ENCODE measurements around the gene MIS12. TPM values are rescaled to one million over a fixed set of nuclear protein-coding genes. Genes with fewer than 3 reads are reported as not detected.

The MIS12 gene
- total RNA-seq, 1 experiment from 2014 or later = 22.6 TPM

DNA sequence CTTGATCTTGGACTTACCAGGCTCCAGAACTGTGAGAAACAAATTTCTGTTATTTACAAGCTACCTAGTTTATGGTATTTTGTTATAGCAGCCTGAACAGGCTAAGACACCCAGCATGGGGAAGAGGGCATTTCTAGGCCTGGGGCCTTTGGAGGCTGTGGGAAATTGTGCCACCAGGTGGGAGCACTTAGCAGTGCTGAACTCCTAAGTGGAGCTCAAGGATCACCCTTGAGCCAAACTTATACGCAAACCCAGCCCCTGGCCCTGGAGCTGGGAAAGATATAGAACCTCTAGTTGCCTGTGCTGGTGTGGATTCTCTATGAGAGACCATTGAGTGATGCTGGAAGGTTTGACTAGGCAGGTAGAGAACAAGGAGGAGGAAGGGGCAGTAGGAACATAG lies 36.1 kb downstream of the MIS12 start:
- no peaks in the 10 kb centered on the region for H3K9me3 Mint-ChIP-seq
- TF ChIP-seq, protein P1, sequence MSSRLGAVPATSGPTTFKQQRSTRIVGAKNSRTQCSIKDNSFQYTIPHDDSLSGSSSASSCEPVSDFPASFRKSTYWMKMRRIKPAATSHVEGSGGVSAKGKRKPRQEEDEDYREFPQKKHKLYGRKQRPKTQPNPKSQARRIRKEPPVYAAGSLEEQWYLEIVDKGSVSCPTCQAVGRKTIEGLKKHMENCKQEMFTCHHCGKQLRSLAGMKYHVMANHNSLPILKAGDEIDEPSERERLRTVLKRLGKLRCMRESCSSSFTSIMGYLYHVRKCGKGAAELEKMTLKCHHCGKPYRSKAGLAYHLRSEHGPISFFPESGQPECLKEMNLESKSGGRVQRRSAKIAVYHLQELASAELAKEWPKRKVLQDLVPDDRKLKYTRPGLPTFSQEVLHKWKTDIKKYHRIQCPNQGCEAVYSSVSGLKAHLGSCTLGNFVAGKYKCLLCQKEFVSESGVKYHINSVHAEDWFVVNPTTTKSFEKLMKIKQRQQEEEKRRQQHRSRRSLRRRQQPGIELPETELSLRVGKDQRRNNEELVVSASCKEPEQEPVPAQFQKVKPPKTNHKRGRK (CRISPR knock-in tag; IDR thresholded peaks at IDR 0.05; ENCODE audit: borderline replicate concordance) = no peak
- TF ChIP-seq ZNF219 (CRISPR knock-in tag; IDR thresholded peaks at IDR 0.05; ENCODE audit: borderline replicate concordance) = no peak
- TF ChIP-seq ZBTB21 (CRISPR knock-in tag; IDR thresholded peaks at IDR 0.05; ENCODE audit: borderline replicate concordance) = no peak
- TF ChIP-seq SOX15 (CRISPR knock-in tag; IDR thresholded peaks at IDR 0.05) = no peak
- TF ChIP-seq CBFB (CRISPR knock-in tag; IDR thresholded peaks at IDR 0.05; ENCODE audit: low read depth) = no peak
- TF ChIP-seq, protein P2, sequence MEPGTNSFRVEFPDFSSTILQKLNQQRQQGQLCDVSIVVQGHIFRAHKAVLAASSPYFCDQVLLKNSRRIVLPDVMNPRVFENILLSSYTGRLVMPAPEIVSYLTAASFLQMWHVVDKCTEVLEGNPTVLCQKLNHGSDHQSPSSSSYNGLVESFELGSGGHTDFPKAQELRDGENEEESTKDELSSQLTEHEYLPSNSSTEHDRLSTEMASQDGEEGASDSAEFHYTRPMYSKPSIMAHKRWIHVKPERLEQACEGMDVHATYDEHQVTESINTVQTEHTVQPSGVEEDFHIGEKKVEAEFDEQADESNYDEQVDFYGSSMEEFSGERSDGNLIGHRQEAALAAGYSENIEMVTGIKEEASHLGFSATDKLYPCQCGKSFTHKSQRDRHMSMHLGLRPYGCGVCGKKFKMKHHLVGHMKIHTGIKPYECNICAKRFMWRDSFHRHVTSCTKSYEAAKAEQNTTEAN (CRISPR knock-in tag; IDR thresholded peaks at IDR 0.05) = no peak
- no peak for TF ChIP-seq ZNF671 (CRISPR knock-in tag; IDR thresholded peaks at IDR 0.05)
- TF ChIP-seq SMAD4 (CRISPR knock-in tag; IDR thresholded peaks at IDR 0.05) = no peak
- TF ChIP-seq TEAD1 (CRISPR knock-in tag; IDR thresholded peaks at IDR 0.05) = no peak
- TF ChIP-seq, protein P3, sequence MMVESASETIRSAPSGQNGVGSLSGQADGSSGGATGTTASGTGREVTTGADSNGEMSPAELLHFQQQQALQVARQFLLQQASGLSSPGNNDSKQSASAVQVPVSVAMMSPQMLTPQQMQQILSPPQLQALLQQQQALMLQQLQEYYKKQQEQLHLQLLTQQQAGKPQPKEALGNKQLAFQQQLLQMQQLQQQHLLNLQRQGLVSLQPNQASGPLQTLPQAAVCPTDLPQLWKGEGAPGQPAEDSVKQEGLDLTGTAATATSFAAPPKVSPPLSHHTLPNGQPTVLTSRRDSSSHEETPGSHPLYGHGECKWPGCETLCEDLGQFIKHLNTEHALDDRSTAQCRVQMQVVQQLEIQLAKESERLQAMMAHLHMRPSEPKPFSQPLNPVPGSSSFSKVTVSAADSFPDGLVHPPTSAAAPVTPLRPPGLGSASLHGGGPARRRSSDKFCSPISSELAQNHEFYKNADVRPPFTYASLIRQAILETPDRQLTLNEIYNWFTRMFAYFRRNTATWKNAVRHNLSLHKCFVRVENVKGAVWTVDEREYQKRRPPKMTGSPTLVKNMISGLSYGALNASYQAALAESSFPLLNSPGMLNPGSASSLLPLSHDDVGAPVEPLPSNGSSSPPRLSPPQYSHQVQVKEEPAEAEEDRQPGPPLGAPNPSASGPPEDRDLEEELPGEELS (CRISPR knock-in tag; IDR thresholded peaks at IDR 0.05) = no peak
- ATAC-seq (peak; percentile 65), DNase-seq (ENCODE audit: low spot score) (no peak)
- peaks cover 3% of the 10 kb centered on the region for H3K27me3 Mint-ChIP-seq (ENCODE audit: low read depth)
- CTCF ChIA-PET = interaction anchor here (0.7 to 1.7 kb wide), 9 partner anchors 11 to 914 kb away, joined by 3 to 11 read pairs (median 4); partner anchors contain the start of genes DERL2 and MIS12
- no peaks in the 10 kb centered on the region for H3K36me3 Mint-ChIP-seq
- no peak overlapping the region for H3K27ac Mint-ChIP-seq
- no peak overlapping the region for H3K4me3 Mint-ChIP-seq
- H3K4me1 Mint-ChIP-seq = no peaks in the 10 kb centered on the region
- POLR2A ChIA-PET = interaction anchor here (1.2 kb wide), 1 partner anchor 21 kb away, joined by 3 read pairs; a partner anchor contains a TSS

DNA sequence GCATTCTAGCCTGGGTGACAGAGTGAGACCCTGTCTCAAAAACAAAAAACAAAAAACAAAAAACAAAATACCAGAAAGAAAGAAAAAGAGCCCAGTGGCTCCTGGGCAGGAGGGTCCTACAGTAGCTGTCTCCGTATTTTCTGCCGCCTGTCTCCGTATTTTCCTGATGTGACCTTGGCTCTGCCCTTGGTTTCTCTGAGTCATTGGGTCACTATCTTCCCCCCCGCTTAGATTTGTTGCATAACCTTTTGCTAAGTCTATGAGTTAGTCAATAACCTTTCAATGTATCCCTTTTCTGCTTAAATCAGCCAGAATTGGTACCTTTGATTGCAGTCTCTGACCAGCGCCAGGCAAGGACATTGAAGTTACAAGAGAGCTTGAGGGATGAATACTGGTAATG lies 36.9 kb downstream of the MIS12 start:
- POLR2A ChIA-PET = no interaction called here

More for the DNA sequence above, 36.9 kb downstream of the MIS12 start:
- Mint-ChIP-seq H3K4me1 (no peaks in the 10 kb centered on the region), H3K27me3 (ENCODE audit: low read depth) (peaks cover 3% of the 10 kb centered on the region; the same call in 1 of the 2 replicates), H3K4me3 (no peak overlapping the region), H3K9me3 (no peaks in the 10 kb centered on the region), H3K27ac (no peak overlapping the region), H3K36me3 (no peaks in the 10 kb centered on the region)
- DNase-seq (ENCODE audit: low spot score) (no peak), ATAC-seq (no peak)
- TF ChIP-seq JAZF1 (CRISPR knock-in tag; IDR thresholded peaks at IDR 0.05) = no peak
- TF ChIP-seq, protein P4, sequence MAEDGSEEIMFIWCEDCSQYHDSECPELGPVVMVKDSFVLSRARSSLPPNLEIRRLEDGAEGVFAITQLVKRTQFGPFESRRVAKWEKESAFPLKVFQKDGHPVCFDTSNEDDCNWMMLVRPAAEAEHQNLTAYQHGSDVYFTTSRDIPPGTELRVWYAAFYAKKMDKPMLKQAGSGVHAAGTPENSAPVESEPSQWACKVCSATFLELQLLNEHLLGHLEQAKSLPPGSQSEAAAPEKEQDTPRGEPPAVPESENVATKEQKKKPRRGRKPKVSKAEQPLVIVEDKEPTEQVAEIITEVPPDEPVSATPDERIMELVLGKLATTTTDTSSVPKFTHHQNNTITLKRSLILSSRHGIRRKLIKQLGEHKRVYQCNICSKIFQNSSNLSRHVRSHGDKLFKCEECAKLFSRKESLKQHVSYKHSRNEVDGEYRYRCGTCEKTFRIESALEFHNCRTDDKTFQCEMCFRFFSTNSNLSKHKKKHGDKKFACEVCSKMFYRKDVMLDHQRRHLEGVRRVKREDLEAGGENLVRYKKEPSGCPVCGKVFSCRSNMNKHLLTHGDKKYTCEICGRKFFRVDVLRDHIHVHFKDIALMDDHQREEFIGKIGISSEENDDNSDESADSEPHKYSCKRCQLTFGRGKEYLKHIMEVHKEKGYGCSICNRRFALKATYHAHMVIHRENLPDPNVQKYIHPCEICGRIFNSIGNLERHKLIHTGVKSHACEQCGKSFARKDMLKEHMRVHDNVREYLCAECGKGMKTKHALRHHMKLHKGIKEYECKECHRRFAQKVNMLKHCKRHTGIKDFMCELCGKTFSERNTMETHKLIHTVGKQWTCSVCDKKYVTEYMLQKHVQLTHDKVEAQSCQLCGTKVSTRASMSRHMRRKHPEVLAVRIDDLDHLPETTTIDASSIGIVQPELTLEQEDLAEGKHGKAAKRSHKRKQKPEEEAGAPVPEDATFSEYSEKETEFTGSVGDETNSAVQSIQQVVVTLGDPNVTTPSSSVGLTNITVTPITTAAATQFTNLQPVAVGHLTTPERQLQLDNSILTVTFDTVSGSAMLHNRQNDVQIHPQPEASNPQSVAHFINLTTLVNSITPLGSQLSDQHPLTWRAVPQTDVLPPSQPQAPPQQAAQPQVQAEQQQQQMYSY (CRISPR knock-in tag; IDR thresholded peaks at IDR 0.05) = no peak
- TF ChIP-seq, protein P5, sequence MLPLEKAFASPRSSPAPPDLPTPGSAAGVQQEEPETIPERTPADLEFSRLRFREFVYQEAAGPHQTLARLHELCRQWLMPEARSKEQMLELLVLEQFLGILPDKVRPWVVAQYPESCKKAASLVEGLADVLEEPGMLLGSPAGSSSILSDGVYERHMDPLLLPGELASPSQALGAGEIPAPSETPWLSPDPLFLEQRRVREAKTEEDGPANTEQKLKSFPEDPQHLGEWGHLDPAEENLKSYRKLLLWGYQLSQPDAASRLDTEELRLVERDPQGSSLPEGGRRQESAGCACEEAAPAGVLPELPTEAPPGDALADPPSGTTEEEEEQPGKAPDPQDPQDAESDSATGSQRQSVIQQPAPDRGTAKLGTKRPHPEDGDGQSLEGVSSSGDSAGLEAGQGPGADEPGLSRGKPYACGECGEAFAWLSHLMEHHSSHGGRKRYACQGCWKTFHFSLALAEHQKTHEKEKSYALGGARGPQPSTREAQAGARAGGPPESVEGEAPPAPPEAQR (CRISPR knock-in tag; IDR thresholded peaks at IDR 0.05) = no peak
- no peak for TF ChIP-seq TCF7 (CRISPR knock-in tag; IDR thresholded peaks at IDR 0.05; ENCODE audit: low read depth)
- no peak for TF ChIP-seq HMGA2 (CRISPR knock-in tag; IDR thresholded peaks at IDR 0.05)
- TF ChIP-seq, protein P6, sequence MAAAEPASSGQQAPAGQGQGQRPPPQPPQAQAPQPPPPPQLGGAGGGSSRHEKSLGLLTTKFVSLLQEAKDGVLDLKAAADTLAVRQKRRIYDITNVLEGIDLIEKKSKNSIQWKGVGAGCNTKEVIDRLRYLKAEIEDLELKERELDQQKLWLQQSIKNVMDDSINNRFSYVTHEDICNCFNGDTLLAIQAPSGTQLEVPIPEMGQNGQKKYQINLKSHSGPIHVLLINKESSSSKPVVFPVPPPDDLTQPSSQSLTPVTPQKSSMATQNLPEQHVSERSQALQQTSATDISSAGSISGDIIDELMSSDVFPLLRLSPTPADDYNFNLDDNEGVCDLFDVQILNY (CRISPR knock-in tag; IDR thresholded peaks at IDR 0.05) = no peak
- no peak for TF ChIP-seq RELA (CRISPR knock-in tag; IDR thresholded peaks at IDR 0.05; ENCODE audit: borderline replicate concordance)
- no peak for TF ChIP-seq ZNF232 (CRISPR knock-in tag; IDR thresholded peaks at IDR 0.05)
- no peak for TF ChIP-seq NFATC4 (CRISPR knock-in tag; IDR thresholded peaks at IDR 0.05)
- no peak for TF ChIP-seq ZNF317 (CRISPR knock-in tag; IDR thresholded peaks at IDR 0.05; ENCODE audit: borderline replicate concordance, low read depth)
- CTCF ChIA-PET = interaction anchor here (1.7 kb wide), 1 partner anchor 23 kb away, joined by 11 read pairs; a partner anchor contains a TSS
